HepG2 (cell line): ENCODE measurements around the gene SRP9. TPM values are rescaled to one million over a fixed set of nuclear protein-coding genes. Genes with fewer than 3 reads are reported as not detected.

ENCODE experiments used
- ATAC-seq: fragments of 200-7000 bp; cut with Tn5 transposase; 3 replicates; pipeline ENCODE4 v1.9.1; 2020; ENCODE audit warnings: mild to moderate bottlenecking, moderate library complexity
- BruUV-seq: library from RNA; stranded (reverse); fragments of 400-500 nt; replicated peaks from 2 replicates; lab custom pipeline; 2021; lab: Mats Ljungman, UMichigan
- CTCF ChIA-PET: fragments of 300-600 bp; formaldehyde crosslinking; extraction: SDS; loops from one replicate; lab custom pipeline; 2021; ENCODE audit warnings: low total read pairs, inconsistent platforms, low intra/inter-chr PET ratio; lab: Yijun Ruan, JAX
- POLR2A ChIA-PET: fragments of 350-600 bp; sonication (Branson Sonifier 250); formaldehyde crosslinking; loops from one replicate; lab custom pipeline; 2020; ENCODE audit warnings: antibody characterized with exemption, inconsistent platforms; lab: Yijun Ruan, JAX
- DNase-seq: peaks from one replicate; pipeline ENCODE4 v3.0.0-alpha.2; 2015; ENCODE audit warnings: low spot score
- FAIRE-seq: peaks from 3 replicates; lab custom pipeline; 2011; peaks lifted over from hg19 to GRCh38; lab: Jason Lieb, UNC
- H2AFZ ChIP-seq: one replicate; pipeline ENCODE4 v1.6.1; 2011; ENCODE audit warnings: low read length, inconsistent platforms
- H3K27ac ChIP-seq: fragments of 300-600 bp; 3 replicates; pipeline ENCODE4 v1.8.0; 2011; ENCODE audit warnings: mixed run types, mild to moderate bottlenecking, mixed read lengths, low read length, inconsistent platforms; ENCODE audit not compliant: insufficient read depth; ENCODE audit errors: extremely low read length
- H3K27me3 ChIP-seq, 2 experiments: fragments of 200-600 bp in 1 of 2; 2 replicates in 1 of 2; 3 replicates in 1 of 2; pipeline versions ENCODE4 v1.6.0 to v1.8.0; 2011; ENCODE audit warnings: low read length in 2 of 2, mild to moderate bottlenecking in 2 of 2, moderate library complexity in 2 of 2, inconsistent platforms in 1 of 2; ENCODE audit not compliant: insufficient read depth in 2 of 2, control insufficient read depth in 1 of 2
- H3K36me3 ChIP-seq, 2 experiments: fragments of 200-600 bp in 1 of 2; replicated peaks in 1 of 2; 2 replicates in 1 of 2; 3 replicates in 1 of 2; pipeline versions ENCODE4 v1.5.1 to v1.8.0; 2011; ENCODE audit warnings: low read length in 2 of 2, inconsistent platforms in 1 of 2; ENCODE audit not compliant: insufficient read depth in 2 of 2, control insufficient read depth in 1 of 2
- H3K4me1 ChIP-seq: 2 replicates; pipeline ENCODE4 v1.5.1; 2012; ENCODE audit warnings: low read length, inconsistent platforms; ENCODE audit not compliant: insufficient read depth
- H3K4me2 ChIP-seq: 2 replicates; pipeline ENCODE4 v1.6.0; 2011; ENCODE audit warnings: low read depth, low read length, inconsistent platforms
- H3K4me3 ChIP-seq, 3 experiments: fragments of 200-600 bp in 1 of 3; sonication (generic), shearing (Covaris generic) in 1 of 3; replicated peaks in 1 of 3; 2 replicates each; pipeline ENCODE4 v1.5.1; 2011 to 2016; ENCODE audit warnings: low read length in 3 of 3, inconsistent platforms in 2 of 3, low read depth in 2 of 3, mild to moderate bottlenecking in 2 of 3, control low read depth in 1 of 3, mixed read lengths in 1 of 3; ENCODE audit not compliant: insufficient read depth in 1 of 3
- H3K79me2 ChIP-seq: one replicate; pipeline ENCODE4 v1.6.1; 2011; ENCODE audit warnings: low read length, inconsistent platforms; ENCODE audit not compliant: insufficient read depth
- H3K9ac ChIP-seq: 2 replicates; pipeline ENCODE4 v1.6.0; 2011; ENCODE audit warnings: mild to moderate bottlenecking, low read depth, low read length, inconsistent platforms; ENCODE audit not compliant: insufficient read depth
- H3K9me3 ChIP-seq: 2 replicates; pipeline ENCODE4 v1.5.1; 2012; ENCODE audit warnings: mild to moderate bottlenecking, low read length
- H4K20me1 ChIP-seq: 2 replicates; pipeline ENCODE4 v1.6.0; 2011; ENCODE audit warnings: inconsistent platforms, mild to moderate bottlenecking, low read length, moderate library complexity; ENCODE audit not compliant: insufficient read depth
- FOXP1 ChIP-seq, 2 experiments: fragments of 450-650 bp in 1 of 2; IDR thresholded peaks; 2 replicates each; pipeline ENCODE4 v1.6.1; 2017 to 2018; ENCODE audit warnings: antibody characterized with exemption in 1 of 2
- GATAD2A ChIP-seq: IDR thresholded peaks from 2 replicates; pipeline ENCODE4 v1.6.1; 2016
- IRX3 ChIP-seq: sonication (generic); formaldehyde crosslinking; IDR thresholded peaks from 2 replicates; pipeline ENCODE4 v1.8.1; 2023; ENCODE audit warnings: mild to moderate bottlenecking, low read depth, missing genetic modification reagents, borderline replicate concordance
- REL ChIP-seq: sonication (generic); formaldehyde crosslinking; conservative IDR thresholded peaks from 2 replicates; pipeline ENCODE4 v1.8.0; 2022; ENCODE audit warnings: mild to moderate bottlenecking, missing genetic modification reagents, moderate library complexity
- TAF1 ChIP-seq: sonication (generic); formaldehyde crosslinking; IDR thresholded peaks from 2 replicates; pipeline ENCODE4 v1.4.0; 2020; ENCODE audit warnings: missing genetic modification reagents
- ZNF577 ChIP-seq: sonication (generic); formaldehyde crosslinking; IDR thresholded peaks from 2 replicates; pipeline ENCODE4 v1.4.0; 2020; ENCODE audit warnings: mild to moderate bottlenecking, low read depth, missing genetic modification reagents, borderline replicate concordance
- ZNF790 ChIP-seq: sonication (generic); formaldehyde crosslinking; IDR thresholded peaks from 2 replicates; pipeline ENCODE4 v1.8.0; 2022; ENCODE audit warnings: missing genetic modification reagents, mild to moderate bottlenecking, borderline replicate concordance
- ZNF841 ChIP-seq: sonication (generic); formaldehyde crosslinking; IDR thresholded peaks from 2 replicates; pipeline ENCODE4 v1.8.1; 2023; ENCODE audit warnings: missing genetic modification reagents, borderline replicate concordance
- ZSCAN22 ChIP-seq: sonication (generic); formaldehyde crosslinking; IDR thresholded peaks from 2 replicates; pipeline ENCODE4 v1.4.0; 2020; ENCODE audit warnings: mild to moderate bottlenecking, missing genetic modification reagents
- WGBS: methylation state at CpG from one replicate; pipeline ENCODE4 v1.1.6; 2017; ENCODE audit warnings: low lambda C conversion rate; 5-methylcytosine and 5-hydroxymethylcytosine counted together
- in situ Hi-C: cut with HindIII; loops from 2 replicates; pipeline ENCODE4 v1.10.0; 2017; ENCODE audit warnings: low pct_unique_long_range_greater_than_20kb; ENCODE audit not compliant: extremely low pct_ligation_motif_present
- intact Hi-C: fragments of 100-400 bp; cut with micrococcal nuclease; formaldehyde crosslinking; loops from one replicate; pipeline ENCODE4 v1.10.0; 2022; ENCODE audit not compliant: unreplicated experiment
- polyA plus RNA-seq, 8 experiments: library from polyadenylated mRNA; depleted of rRNA in 3 of 8; stranded (reverse) in 7 of 8; unstranded in 1 of 8; fragments of >200 nt; fragmentation: Illumina TruSeq in 4 of 8; extraction: Trizol in 4 of 8; gene quantifications; 2 replicates each; pipeline versions ENCODE4 v1.2.1 to v1.2.3, GENCODE V29; 2011 to 2016; ENCODE audit warnings: low read depth in 4 of 8, missing spikeins in 1 of 8, mixed read lengths in 1 of 8; ENCODE audit not compliant: insufficient read depth in 1 of 8
- total RNA-seq, 5 experiments: library from RNA; depleted of rRNA; stranded (reverse); fragments of >200 nt; fragmentation: Illumina TruSeq; extraction: Trizol; gene quantifications; 2 replicates each; pipeline ENCODE4 v1.2.3, GENCODE V29; 2016; ENCODE audit warnings: low read depth in 1 of 5
- TF ChIP-seq, protein P1 (sequence below): sonication (generic); formaldehyde crosslinking; IDR thresholded peaks from 2 replicates; pipeline ENCODE4 v1.5.1; 2020; ENCODE audit warnings: missing genetic modification reagents, mild to moderate bottlenecking, borderline replicate concordance
- TF ChIP-seq, protein P2 (sequence below): sonication (generic); formaldehyde crosslinking; IDR thresholded peaks from 2 replicates; pipeline ENCODE4 v1.4.0; 2020; ENCODE audit warnings: mild to moderate bottlenecking, missing genetic modification reagents
- TF ChIP-seq, protein P3 (sequence below): sonication (generic); formaldehyde crosslinking; IDR thresholded peaks from 2 replicates; pipeline ENCODE4 v1.4.0; 2020; ENCODE audit warnings: missing genetic modification reagents
- TF ChIP-seq, protein P4 (sequence below): sonication (generic); formaldehyde crosslinking; IDR thresholded peaks from 2 replicates; pipeline ENCODE4 v1.5.0; 2020; ENCODE audit warnings: missing genetic modification reagents
- TF ChIP-seq, protein P5 (sequence below): fragments of 450-650 bp; IDR thresholded peaks from 2 replicates; pipeline ENCODE4 v1.6.1; 2016

The SRP9 gene
- total and polyA plus RNA-seq, 2 of the 13 experiments (the other 11 are each of a cell fraction or from before 2014, with no cell fraction given): 251 to 307 TPM

DNA sequence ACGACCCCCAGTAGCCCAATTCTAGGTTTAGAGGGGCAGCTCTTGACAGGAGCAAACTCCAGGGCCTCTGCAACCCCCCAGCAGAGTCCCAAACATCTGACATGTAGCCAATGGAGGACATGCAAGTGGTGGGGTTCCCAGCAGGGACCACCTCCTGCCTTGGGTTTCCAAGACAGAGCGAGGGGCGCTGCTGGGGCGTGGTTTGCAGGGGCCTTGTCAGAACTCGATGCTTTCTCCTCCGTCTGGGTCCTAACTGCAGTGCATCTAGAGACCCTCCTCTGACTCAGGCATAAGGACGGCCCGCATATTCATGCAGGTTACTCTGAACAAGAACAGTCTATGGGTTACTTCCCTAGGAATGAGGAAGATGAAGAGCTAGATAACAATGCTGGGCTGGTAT, 49.5 kb downstream of the SRP9 start:
- peaks cover 55% of the 10 kb centered on the region for H3K4me1 ChIP-seq
- no peak for DNase-seq
- H3K36me3 ChIP-seq: peaks cover 5 to 33% of the 10 kb centered on the region in 2 experiments; a peak in 4 of 5 replicates
- no peak overlapping the region for H2AFZ ChIP-seq
- TF ChIP-seq ZNF577: no peak
- TF ChIP-seq REL: no peak
- TF ChIP-seq TAF1 (CRISPR knock-in tag): no peak
- TF ChIP-seq, protein P1, sequence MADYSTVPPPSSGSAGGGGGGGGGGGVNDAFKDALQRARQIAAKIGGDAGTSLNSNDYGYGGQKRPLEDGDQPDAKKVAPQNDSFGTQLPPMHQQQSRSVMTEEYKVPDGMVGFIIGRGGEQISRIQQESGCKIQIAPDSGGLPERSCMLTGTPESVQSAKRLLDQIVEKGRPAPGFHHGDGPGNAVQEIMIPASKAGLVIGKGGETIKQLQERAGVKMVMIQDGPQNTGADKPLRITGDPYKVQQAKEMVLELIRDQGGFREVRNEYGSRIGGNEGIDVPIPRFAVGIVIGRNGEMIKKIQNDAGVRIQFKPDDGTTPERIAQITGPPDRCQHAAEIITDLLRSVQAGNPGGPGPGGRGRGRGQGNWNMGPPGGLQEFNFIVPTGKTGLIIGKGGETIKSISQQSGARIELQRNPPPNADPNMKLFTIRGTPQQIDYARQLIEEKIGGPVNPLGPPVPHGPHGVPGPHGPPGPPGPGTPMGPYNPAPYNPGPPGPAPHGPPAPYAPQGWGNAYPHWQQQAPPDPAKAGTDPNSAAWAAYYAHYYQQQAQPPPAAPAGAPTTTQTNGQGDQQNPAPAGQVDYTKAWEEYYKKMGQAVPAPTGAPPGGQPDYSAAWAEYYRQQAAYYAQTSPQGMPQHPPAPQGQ (CRISPR knock-in tag): no peak
- TF ChIP-seq, protein P2, sequence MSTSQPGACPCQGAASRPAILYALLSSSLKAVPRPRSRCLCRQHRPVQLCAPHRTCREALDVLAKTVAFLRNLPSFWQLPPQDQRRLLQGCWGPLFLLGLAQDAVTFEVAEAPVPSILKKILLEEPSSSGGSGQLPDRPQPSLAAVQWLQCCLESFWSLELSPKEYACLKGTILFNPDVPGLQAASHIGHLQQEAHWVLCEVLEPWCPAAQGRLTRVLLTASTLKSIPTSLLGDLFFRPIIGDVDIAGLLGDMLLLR: no peak
- no peak for TF ChIP-seq ZNF841 (CRISPR knock-in tag)
- TF ChIP-seq, protein P3, sequence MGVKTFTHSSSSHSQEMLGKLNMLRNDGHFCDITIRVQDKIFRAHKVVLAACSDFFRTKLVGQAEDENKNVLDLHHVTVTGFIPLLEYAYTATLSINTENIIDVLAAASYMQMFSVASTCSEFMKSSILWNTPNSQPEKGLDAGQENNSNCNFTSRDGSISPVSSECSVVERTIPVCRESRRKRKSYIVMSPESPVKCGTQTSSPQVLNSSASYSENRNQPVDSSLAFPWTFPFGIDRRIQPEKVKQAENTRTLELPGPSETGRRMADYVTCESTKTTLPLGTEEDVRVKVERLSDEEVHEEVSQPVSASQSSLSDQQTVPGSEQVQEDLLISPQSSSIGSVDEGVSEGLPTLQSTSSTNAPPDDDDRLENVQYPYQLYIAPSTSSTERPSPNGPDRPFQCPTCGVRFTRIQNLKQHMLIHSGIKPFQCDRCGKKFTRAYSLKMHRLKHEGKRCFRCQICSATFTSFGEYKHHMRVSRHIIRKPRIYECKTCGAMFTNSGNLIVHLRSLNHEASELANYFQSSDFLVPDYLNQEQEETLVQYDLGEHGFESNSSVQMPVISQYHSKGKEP (CRISPR knock-in tag): no peak
- TF ChIP-seq ZSCAN22 (CRISPR knock-in tag): no peak
- no peak for TF ChIP-seq ZNF790 (CRISPR knock-in tag)
- TF ChIP-seq, protein P4, sequence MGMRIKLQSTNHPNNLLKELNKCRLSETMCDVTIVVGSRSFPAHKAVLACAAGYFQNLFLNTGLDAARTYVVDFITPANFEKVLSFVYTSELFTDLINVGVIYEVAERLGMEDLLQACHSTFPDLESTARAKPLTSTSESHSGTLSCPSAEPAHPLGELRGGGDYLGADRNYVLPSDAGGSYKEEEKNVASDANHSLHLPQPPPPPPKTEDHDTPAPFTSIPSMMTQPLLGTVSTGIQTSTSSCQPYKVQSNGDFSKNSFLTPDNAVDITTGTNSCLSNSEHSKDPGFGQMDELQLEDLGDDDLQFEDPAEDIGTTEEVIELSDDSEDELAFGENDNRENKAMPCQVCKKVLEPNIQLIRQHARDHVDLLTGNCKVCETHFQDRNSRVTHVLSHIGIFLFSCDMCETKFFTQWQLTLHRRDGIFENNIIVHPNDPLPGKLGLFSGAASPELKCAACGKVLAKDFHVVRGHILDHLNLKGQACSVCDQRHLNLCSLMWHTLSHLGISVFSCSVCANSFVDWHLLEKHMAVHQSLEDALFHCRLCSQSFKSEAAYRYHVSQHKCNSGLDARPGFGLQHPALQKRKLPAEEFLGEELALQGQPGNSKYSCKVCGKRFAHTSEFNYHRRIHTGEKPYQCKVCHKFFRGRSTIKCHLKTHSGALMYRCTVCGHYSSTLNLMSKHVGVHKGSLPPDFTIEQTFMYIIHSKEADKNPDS: no peak
- TF ChIP-seq IRX3 (CRISPR knock-in tag): no peak
- no peak for TF ChIP-seq FOXP1 (IDR thresholded peaks at IDR 0.05)
- TF ChIP-seq FOXP1 (CRISPR knock-in tag; IDR thresholded peaks at IDR 0.05): no peak
- TF ChIP-seq GATAD2A (CRISPR knock-in tag): no peak
- TF ChIP-seq, protein P5, sequence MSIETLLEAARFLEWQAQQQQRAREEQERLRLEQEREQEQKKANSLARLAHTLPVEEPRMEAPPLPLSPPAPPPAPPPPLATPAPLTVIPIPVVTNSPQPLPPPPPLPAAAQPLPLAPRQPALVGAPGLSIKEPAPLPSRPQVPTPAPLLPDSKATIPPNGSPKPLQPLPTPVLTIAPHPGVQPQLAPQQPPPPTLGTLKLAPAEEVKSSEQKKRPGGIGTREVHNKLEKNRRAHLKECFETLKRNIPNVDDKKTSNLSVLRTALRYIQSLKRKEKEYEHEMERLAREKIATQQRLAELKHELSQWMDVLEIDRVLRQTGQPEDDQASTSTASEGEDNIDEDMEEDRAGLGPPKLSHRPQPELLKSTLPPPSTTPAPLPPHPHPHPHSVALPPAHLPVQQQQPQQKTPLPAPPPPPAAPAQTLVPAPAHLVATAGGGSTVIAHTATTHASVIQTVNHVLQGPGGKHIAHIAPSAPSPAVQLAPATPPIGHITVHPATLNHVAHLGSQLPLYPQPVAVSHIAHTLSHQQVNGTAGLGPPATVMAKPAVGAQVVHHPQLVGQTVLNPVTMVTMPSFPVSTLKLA: no peak
- TF ChIP-seq, all 625 proteins: peak for 0
- Histone ChIP-seq H3K4me2 (no peak overlapping the region), H3K27me3 (no peaks in the 10 kb centered on the region), H3K4me3 (no peak overlapping the region), H3K79me2 (peaks cover 19% of the 10 kb centered on the region), H3K9me3 (no peaks in the 10 kb centered on the region), H3K27ac (no peak overlapping the region), H3K9ac (no peak overlapping the region), H4K20me1 (no peaks in the 10 kb centered on the region)
- FAIRE-seq (no peak), ATAC-seq (no peak)
- in situ Hi-C loops: loop anchor here (5.0 kb wide), 1 partner anchor 350 kb away; no protein-coding TSS in a partner anchor
- CTCF ChIA-PET: no interaction called here
- 95% methylated on average over 3 of the region's 8 CpGs for WGBS
- no TSS peak for BruUV-seq
- intact Hi-C loops: loop anchor here (10.0 kb wide), 1 partner anchor 98 kb away; the partner anchor contains the start of gene PYCR2
- POLR2A ChIA-PET: interaction anchor here (0.7 kb wide), 1 partner anchor 13 kb away, joined by 3 read pairs; no protein-coding TSS in a partner anchor
